Esophagus muscularis mucosa (tissue), 4 donors: Measurements from ENCODE around the gene AKT3.

Experiments
- EP300 ChIP-seq: sonication (generic); formaldehyde crosslinking; IDR thresholded peaks from one replicate; pipeline ENCODE4 v1.6.1; 2017; ENCODE audit warnings: antibody characterized with exemption
- POLR2A ChIP-seq: fragments of 450-650 bp; IDR thresholded peaks from one replicate; pipeline ENCODE4 v1.6.1; 2017; ENCODE audit warnings: antibody characterized with exemption, moderate library complexity, mild to moderate bottlenecking, low read depth
- TF ChIP-seq, protein P1 (sequence below), 3 experiments: fragments of 200-600 bp in 2 of 3; fragments of 450-650 bp in 1 of 3; sonication (generic) in 2 of 3; IDR thresholded peaks; one replicate each; pipeline ENCODE4 v1.5.1; 2017 to 2019; ENCODE audit warnings: antibody characterized with exemption in 3 of 3, mild to moderate bottlenecking in 2 of 3, moderate library complexity in 1 of 3

DNA sequence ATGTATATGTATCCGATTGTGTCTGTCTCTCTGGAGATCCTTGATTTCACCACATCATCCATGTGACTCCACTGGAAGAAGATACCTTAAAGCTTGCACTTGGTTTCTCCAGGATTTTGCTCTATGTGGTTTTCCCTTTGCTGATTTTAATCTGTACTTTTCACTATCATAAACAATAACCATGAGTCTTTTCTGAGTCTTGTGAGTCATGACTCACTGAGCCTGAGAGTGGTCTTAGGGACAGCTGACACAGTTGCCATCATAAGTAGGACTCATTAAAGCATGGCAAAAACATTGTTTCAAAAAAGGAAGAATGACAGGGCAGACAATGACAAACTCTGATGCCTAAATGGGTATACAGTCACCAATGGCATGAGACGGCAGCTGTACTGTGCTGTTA lies 226.2 kb downstream of the AKT3 start:
- TF ChIP-seq EP300 (no peak), POLR2A (no peak)
- TF ChIP-seq, protein P1, sequence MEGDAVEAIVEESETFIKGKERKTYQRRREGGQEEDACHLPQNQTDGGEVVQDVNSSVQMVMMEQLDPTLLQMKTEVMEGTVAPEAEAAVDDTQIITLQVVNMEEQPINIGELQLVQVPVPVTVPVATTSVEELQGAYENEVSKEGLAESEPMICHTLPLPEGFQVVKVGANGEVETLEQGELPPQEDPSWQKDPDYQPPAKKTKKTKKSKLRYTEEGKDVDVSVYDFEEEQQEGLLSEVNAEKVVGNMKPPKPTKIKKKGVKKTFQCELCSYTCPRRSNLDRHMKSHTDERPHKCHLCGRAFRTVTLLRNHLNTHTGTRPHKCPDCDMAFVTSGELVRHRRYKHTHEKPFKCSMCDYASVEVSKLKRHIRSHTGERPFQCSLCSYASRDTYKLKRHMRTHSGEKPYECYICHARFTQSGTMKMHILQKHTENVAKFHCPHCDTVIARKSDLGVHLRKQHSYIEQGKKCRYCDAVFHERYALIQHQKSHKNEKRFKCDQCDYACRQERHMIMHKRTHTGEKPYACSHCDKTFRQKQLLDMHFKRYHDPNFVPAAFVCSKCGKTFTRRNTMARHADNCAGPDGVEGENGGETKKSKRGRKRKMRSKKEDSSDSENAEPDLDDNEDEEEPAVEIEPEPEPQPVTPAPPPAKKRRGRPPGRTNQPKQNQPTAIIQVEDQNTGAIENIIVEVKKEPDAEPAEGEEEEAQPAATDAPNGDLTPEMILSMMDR (IDR thresholded peaks at IDR 0.05): no peak
